Neural progenitor cell (in vitro differentiated cells): ENCODE data around the gene UMAD1.

Experiments
- EZH2phosphoT487 ChIP-seq: fragments of 200-600 bp; sonication (generic); IDR thresholded peaks from 2 replicates; pipeline ENCODE4 v1.6.1; 2017; ENCODE audit warnings: antibody characterized with exemption
- TF ChIP-seq, protein P1 (sequence below): fragments of 200-600 bp; sonication (generic); IDR thresholded peaks from 2 replicates; pipeline ENCODE4 v1.5.1; 2017; ENCODE audit warnings: antibody characterized with exemption, mild to moderate bottlenecking

DNA sequence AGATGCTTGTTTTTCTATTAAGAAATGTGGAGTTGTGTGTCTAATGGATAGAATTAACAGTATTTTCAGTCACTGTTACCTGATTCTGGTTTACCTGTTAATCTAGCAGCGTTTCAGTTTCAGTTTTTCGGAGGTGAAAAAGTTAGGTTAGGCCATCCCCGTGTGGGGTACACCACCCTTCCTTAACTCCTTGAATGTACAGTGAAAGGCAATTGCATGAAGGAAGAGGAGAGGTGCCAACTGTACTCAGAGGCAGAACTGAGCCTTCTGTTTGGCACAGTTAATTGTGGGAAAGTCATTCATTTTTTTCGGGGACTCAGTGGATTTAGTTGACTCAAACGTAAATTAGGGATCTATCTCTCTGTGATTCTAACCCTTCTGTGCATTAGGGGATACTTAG is 42.3 kb downstream of the UMAD1 start:
- no peak for TF ChIP-seq EZH2phosphoT487
- TF ChIP-seq, protein P1, sequence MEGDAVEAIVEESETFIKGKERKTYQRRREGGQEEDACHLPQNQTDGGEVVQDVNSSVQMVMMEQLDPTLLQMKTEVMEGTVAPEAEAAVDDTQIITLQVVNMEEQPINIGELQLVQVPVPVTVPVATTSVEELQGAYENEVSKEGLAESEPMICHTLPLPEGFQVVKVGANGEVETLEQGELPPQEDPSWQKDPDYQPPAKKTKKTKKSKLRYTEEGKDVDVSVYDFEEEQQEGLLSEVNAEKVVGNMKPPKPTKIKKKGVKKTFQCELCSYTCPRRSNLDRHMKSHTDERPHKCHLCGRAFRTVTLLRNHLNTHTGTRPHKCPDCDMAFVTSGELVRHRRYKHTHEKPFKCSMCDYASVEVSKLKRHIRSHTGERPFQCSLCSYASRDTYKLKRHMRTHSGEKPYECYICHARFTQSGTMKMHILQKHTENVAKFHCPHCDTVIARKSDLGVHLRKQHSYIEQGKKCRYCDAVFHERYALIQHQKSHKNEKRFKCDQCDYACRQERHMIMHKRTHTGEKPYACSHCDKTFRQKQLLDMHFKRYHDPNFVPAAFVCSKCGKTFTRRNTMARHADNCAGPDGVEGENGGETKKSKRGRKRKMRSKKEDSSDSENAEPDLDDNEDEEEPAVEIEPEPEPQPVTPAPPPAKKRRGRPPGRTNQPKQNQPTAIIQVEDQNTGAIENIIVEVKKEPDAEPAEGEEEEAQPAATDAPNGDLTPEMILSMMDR = no peak
